PC-9 (cell line): Measurements from ENCODE around the gene GATAD2A. TPM values are rescaled to one million over a fixed set of nuclear protein-coding genes. Genes with fewer than 3 reads are reported as not detected.
"Not testable (repeated sequence)": the region's sequence is repeated elsewhere in the genome, so short reads cannot be mapped to it uniquely, and the experiment has no call there.

Experiments used
- BruUV-seq: library from RNA; stranded (reverse); fragments of 400-500 nt; replicated peaks from 2 replicates; lab custom pipeline; 2021; lab: Mats Ljungman, UMichigan
- CTCF ChIA-PET: fragments of 300-600 bp; sonication (Branson Sonifier 250); formaldehyde crosslinking; loops from one replicate; lab custom pipeline; 2022; ENCODE audit warnings: antibody characterized with exemption; lab: Charles Lee
- POLR2A ChIA-PET: fragments of 300-600 bp; sonication (Branson Sonifier 250); formaldehyde crosslinking; loops from one replicate; lab custom pipeline; 2022; ENCODE audit warnings: antibody characterized with exemption; ENCODE audit not compliant: unreplicated experiment; lab: Charles Lee
- DNase-seq, 2 experiments: peaks; one replicate each; pipeline versions ENCODE4 v3.0.0 to v3.0.0-alpha.2; 2015 to 2022; ENCODE audit warnings: mixed read lengths in 1 of 2
- H2AFZ ChIP-seq: fragments of 200-600 bp; sonication (generic); 2 replicates; pipeline ENCODE4 v1.8.1; 2017; ENCODE audit warnings: antibody characterized with exemption
- H3F3A ChIP-seq: fragments of 200-600 bp; sonication (generic); 2 replicates; pipeline ENCODE4 v1.8.1; 2017; ENCODE audit warnings: antibody characterized with exemption, mild to moderate bottlenecking, low read depth; ENCODE audit not compliant: insufficient read depth
- H3K27ac ChIP-seq: fragments of 200-600 bp; sonication (generic); 2 replicates; pipeline ENCODE4 v1.6.1; 2016; ENCODE audit warnings: mixed run types
- H3K27me3 ChIP-seq: fragments of 200-600 bp; sonication (generic); 2 replicates; pipeline ENCODE4 v1.6.1; 2016; ENCODE audit warnings: low read depth, mixed run types; ENCODE audit not compliant: insufficient read depth
- H3K36me3 ChIP-seq: fragments of 200-600 bp; sonication (generic); 2 replicates; pipeline ENCODE4 v1.6.1; 2016; ENCODE audit warnings: low read depth, mixed run types
- H3K4me1 ChIP-seq: fragments of 200-600 bp; sonication (generic); replicated peaks from 2 replicates; pipeline ENCODE4 v1.6.1; 2016; ENCODE audit warnings: mixed run types; ENCODE audit not compliant: insufficient read depth
- H3K4me2 ChIP-seq: fragments of 200-600 bp; sonication (generic); 2 replicates; pipeline ENCODE4 v1.6.1; 2017; ENCODE audit warnings: mixed run types
- H3K4me3 ChIP-seq: fragments of 200-600 bp; sonication (generic); 2 replicates; pipeline ENCODE4 v1.6.1; 2016; ENCODE audit warnings: mixed run types
- H3K79me2 ChIP-seq: fragments of 200-600 bp; sonication (generic); 2 replicates; pipeline ENCODE4 v1.6.1; 2017; ENCODE audit warnings: low read depth, mixed run types
- H3K9me2 ChIP-seq: fragments of 200-600 bp; sonication (generic); 2 replicates; pipeline ENCODE4 v1.8.1; 2017; ENCODE audit warnings: mild to moderate bottlenecking; ENCODE audit not compliant: insufficient read depth
- H3K9me3 ChIP-seq: fragments of 200-600 bp; sonication (generic); 2 replicates; pipeline ENCODE4 v1.8.1; 2016; ENCODE audit warnings: low read depth; ENCODE audit not compliant: insufficient read depth
- H4K20me1 ChIP-seq: fragments of 200-600 bp; sonication (generic); 2 replicates; pipeline ENCODE4 v1.8.1; 2017; ENCODE audit not compliant: insufficient read depth
- CTCF ChIP-seq: fragments of 200-600 bp; sonication (generic); conservative IDR thresholded peaks from 2 replicates; pipeline ENCODE4 v1.6.1; 2017; ENCODE audit warnings: mixed run types, antibody characterized with exemption, mild to moderate bottlenecking, moderate library complexity
- EZH2 ChIP-seq: fragments of 200-600 bp; sonication (generic); IDR thresholded peaks from 2 replicates; pipeline ENCODE4 v1.8.0; 2017; ENCODE audit warnings: antibody characterized with exemption, low read depth
- intact Hi-C: fragments of 100-400 bp; cut with micrococcal nuclease; formaldehyde crosslinking; loops from one replicate; pipeline ENCODE4 v1.10.0; 2022; ENCODE audit not compliant: unreplicated experiment
- total RNA-seq: library from RNA; stranded (reverse); gene quantifications from 2 replicates; pipeline ENCODE4 v1.2.3, GENCODE V29; 2021

GATAD2A gene
- total RNA-seq, 1 experiment from 2014 or later = 129 TPM

- Histone ChIP-seq H3K27ac (peak overlapping the region; percentile 38; the same call in 1 of the 2 replicates), H4K20me1 (no peaks in the 10 kb centered on the region), H3K9me2 (no peaks in the 10 kb centered on the region), H3K36me3 (no peaks in the 10 kb centered on the region), H3K27me3 (no peaks in the 10 kb centered on the region), H3K4me2 (peak overlapping the region; percentile 49), H3K9me3 (no peaks in the 10 kb centered on the region), H3K4me3 (no peak overlapping the region), H3K79me2 (no peaks in the 10 kb centered on the region), H3K4me1 (peaks cover 42% of the 10 kb centered on the region), H2AFZ (peak overlapping the region; percentile 17; the same call in 1 of the 2 replicates), H3F3A (peaks cover 31% of the 10 kb centered on the region; the same call in 1 of the 2 replicates)
- DNase-seq = peak; percentile 63
- no peak for TF ChIP-seq EZH2
- no peak for TF ChIP-seq CTCF
- CTCF ChIA-PET = no interaction called here
- BruUV-seq = no TSS peak
- intact Hi-C loops = no loop called here
- POLR2A ChIA-PET = no interaction called here
Observed at GRCh38 chr19:19371059-19371458, 34.4 kb upstream of the GATAD2A start.

GRCh38 chr19:19372656-19373416, 32.6 kb upstream of the GATAD2A start:
- H3K27me3 ChIP-seq = no peaks in the 10 kb centered on the region
- H3K9me3 ChIP-seq = no peaks in the 10 kb centered on the region
- DNase-seq = peak; percentile 56 to 60
- ChIA-PET POLR2A (interaction anchor here (0.6 to 0.7 kb wide), 4 partner anchors 12 to 58 kb away, joined by 3 to 4 read pairs (median 3); partner anchors contain the start of gene GATAD2A), CTCF (interaction anchor here (0.6 to 1.2 kb wide), 3 partner anchors 32 to 145 kb away, joined by 3 to 5 read pairs (median 3); partner anchors contain the start of gene GATAD2A)
- no TSS peak for BruUV-seq
- no peaks in the 10 kb centered on the region for H3K79me2 ChIP-seq
- H4K20me1 ChIP-seq = no peaks in the 10 kb centered on the region
- H3K9me2 ChIP-seq = no peaks in the 10 kb centered on the region
- H3K27ac ChIP-seq = peak overlapping the region; percentile 52
- no peaks in the 10 kb centered on the region for H3K36me3 ChIP-seq
- TF ChIP-seq CTCF (no peak), EZH2 (no peak)
- peak overlapping the region; percentile 41; the same call in 1 of the 2 replicates for H3K4me2 ChIP-seq
- peaks cover 47% of the 10 kb centered on the region for H3K4me1 ChIP-seq
- peaks cover 36% of the 10 kb centered on the region for H3F3A ChIP-seq
- intact Hi-C loops = no loop called here
- H2AFZ ChIP-seq = peak overlapping the region; percentile 72
- no peak overlapping the region for H3K4me3 ChIP-seq

- no peak overlapping the region for H2AFZ ChIP-seq
- no peaks in the 10 kb centered on the region for H3K27me3 ChIP-seq
- no peaks in the 10 kb centered on the region for H3K9me2 ChIP-seq
- no peak for DNase-seq
- H3K79me2 ChIP-seq = peaks cover 10% of the 10 kb centered on the region
- no peaks in the 10 kb centered on the region for H4K20me1 ChIP-seq
- peaks cover 51% of the 10 kb centered on the region for H3F3A ChIP-seq
- peaks cover 47% of the 10 kb centered on the region for H3K4me1 ChIP-seq
- no peaks in the 10 kb centered on the region for H3K9me3 ChIP-seq
- H3K36me3 ChIP-seq = no peaks in the 10 kb centered on the region
- H3K4me2 ChIP-seq = no peak overlapping the region
- intact Hi-C loops = no loop called here
- H3K4me3 ChIP-seq = no peak overlapping the region
- TF ChIP-seq EZH2 (no peak), CTCF (no peak)
- H3K27ac ChIP-seq = no peak overlapping the region
- POLR2A ChIA-PET = no interaction called here
- no TSS peak for BruUV-seq
- CTCF ChIA-PET = no interaction called here
Observed at GRCh38 chr19:19379527-19379926, 25.9 kb upstream of the GATAD2A start.

DNA sequence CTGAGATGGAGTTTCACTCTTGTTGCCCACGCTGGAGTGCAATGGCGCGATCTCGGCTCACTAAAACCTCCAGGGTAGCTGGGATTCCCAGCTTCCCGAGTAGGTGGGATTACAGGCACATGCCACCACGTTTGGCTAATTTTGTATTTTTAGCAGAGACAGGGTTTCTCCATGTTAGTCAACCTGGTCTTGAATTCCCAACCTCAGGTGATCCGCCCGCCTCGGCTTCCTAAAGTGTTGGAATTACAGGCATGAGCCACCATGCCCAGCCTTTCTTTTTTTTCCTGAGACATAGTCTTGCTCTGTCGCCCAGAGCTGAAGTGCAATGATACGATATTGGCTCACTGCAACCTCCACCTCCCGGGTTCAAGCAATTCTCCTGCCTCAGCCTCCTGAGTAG, 25.2 kb upstream of the GATAD2A start:
- H2AFZ ChIP-seq, H3K36me3 ChIP-seq, DNase-seq, H3K4me2 ChIP-seq, H3K9me3 ChIP-seq, H4K20me1 ChIP-seq, H3K4me3 ChIP-seq, H3K27ac ChIP-seq, POLR2A ChIA-PET, H3K27me3 ChIP-seq, H3K9me2 ChIP-seq, intact Hi-C loops, BruUV-seq, CTCF ChIA-PET: not testable (repeated sequence)
- peaks cover 43% of the 10 kb centered on the region for H3F3A ChIP-seq
- H3K79me2 ChIP-seq = peaks cover 15% of the 10 kb centered on the region
- peaks cover 44% of the 10 kb centered on the region for H3K4me1 ChIP-seq
